Naive thymus-derived CD4-positive, alpha-beta T cell (primary cell): ENCODE data around the gene TRPC3. TPM values are rescaled to one million over a fixed set of nuclear protein-coding genes. Genes with fewer than 3 reads are reported as not detected.
A peak's percentile ranks its signal among the peaks of the same experiment; 100 is the strongest.

Experiments used
- ATAC-seq: fragments of 150-1000 bp; cut with Tn5 transposase; 2 replicates; pipeline ENCODE4 v1.10.0; 2021; ENCODE audit warnings: mild to moderate bottlenecking, moderate library complexity
- CTCF ChIA-PET: fragments of 350-600 bp; sonication (Branson Sonifier 250); formaldehyde crosslinking; loops from one replicate; lab custom pipeline; 2021; ENCODE audit warnings: antibody characterized with exemption; lab: Charles Lee
- POLR2A ChIA-PET: fragments of 350-600 bp; sonication (Branson Sonifier 250); formaldehyde crosslinking; loops from one replicate; lab custom pipeline; 2021; ENCODE audit warnings: antibody characterized with exemption, inconsistent platforms; lab: Charles Lee
- DNase-seq, 9 donors: peaks; one replicate each; pipeline versions ENCODE4 v3.0.0 to v3.0.0-alpha.2; 2020 to 2022; ENCODE audit warnings: mixed read lengths in 1 of 9
- H3K27ac ChIP-seq: one replicate; pipeline ENCODE4 v1.7.0; 2013; ENCODE audit warnings: mild to moderate bottlenecking, low read depth, low read length, moderate library complexity
- H3K27me3 ChIP-seq, 2 donors: one replicate each; pipeline ENCODE4 v1.7.0; 2013; ENCODE audit warnings: low read length in 2 of 2, mild to moderate bottlenecking in 2 of 2, moderate library complexity in 2 of 2; ENCODE audit not compliant: control insufficient read depth in 2 of 2, insufficient read depth in 2 of 2
- H3K36me3 ChIP-seq, 3 experiments: 1 replicate in 2 of 3; 2 replicates in 1 of 3; pipeline ENCODE4 v1.7.0; 2013; ENCODE audit warnings: low read length in 3 of 3, mild to moderate bottlenecking in 3 of 3, moderate library complexity in 1 of 3; ENCODE audit not compliant: insufficient read depth in 3 of 3, control insufficient read depth in 2 of 3
- H3K4me1 ChIP-seq, 2 donors: one replicate each; pipeline ENCODE4 v1.7.0; 2013; ENCODE audit warnings: low read length in 2 of 2, mild to moderate bottlenecking in 2 of 2, moderate library complexity in 1 of 2; ENCODE audit not compliant: control insufficient read depth in 2 of 2, insufficient read depth in 2 of 2
- H3K4me3 ChIP-seq: 2 replicates; pipeline ENCODE4 v1.7.0; 2013; ENCODE audit warnings: mild to moderate bottlenecking, low read length
- H3K9me3 ChIP-seq, 3 experiments: 1 replicate in 2 of 3; 2 replicates in 1 of 3; pipeline ENCODE4 v1.7.0; 2013; ENCODE audit warnings: low read length in 3 of 3; ENCODE audit not compliant: control insufficient read depth in 2 of 3
- H3K27ac Mint-ChIP-seq, 9 donors: one replicate each; pipeline ENCODE4 v1.8.0; 2020 to 2022; ENCODE audit warnings: mixed read lengths in 9 of 9, mild to moderate bottlenecking in 8 of 9, moderate library complexity in 5 of 9, inconsistent platforms in 2 of 9
- H3K27me3 Mint-ChIP-seq, 5 donors: one replicate each; pipeline ENCODE4 v1.8.0; 2021 to 2022; ENCODE audit warnings: mixed read lengths in 5 of 5, mild to moderate bottlenecking in 1 of 5
- H3K36me3 Mint-ChIP-seq, 5 donors: one replicate each; pipeline ENCODE4 v1.8.0; 2020 to 2022; ENCODE audit warnings: mixed read lengths in 5 of 5, mild to moderate bottlenecking in 3 of 5, inconsistent platforms in 1 of 5
- H3K4me1 Mint-ChIP-seq, 7 donors: one replicate each; pipeline ENCODE4 v1.8.0; 2020 to 2022; ENCODE audit warnings: mixed read lengths in 7 of 7, mild to moderate bottlenecking in 3 of 7, inconsistent platforms in 1 of 7
- H3K4me3 Mint-ChIP-seq, 10 donors: one replicate each; pipeline ENCODE4 v1.8.0; 2020 to 2022; ENCODE audit warnings: mild to moderate bottlenecking in 10 of 10, mixed read lengths in 10 of 10, moderate library complexity in 6 of 10, inconsistent platforms in 2 of 10
- H3K9me3 Mint-ChIP-seq, 11 donors: one replicate each; pipeline ENCODE4 v1.8.0; 2020 to 2022; ENCODE audit warnings: mixed read lengths in 11 of 11, mild to moderate bottlenecking in 4 of 11, inconsistent platforms in 1 of 11, moderate library complexity in 1 of 11
- intact Hi-C, 2 donors: fragments of 100-400 bp; cut with micrococcal nuclease; formaldehyde crosslinking; loops; one replicate each; pipeline ENCODE4 v1.15.1; 2023
- polyA plus RNA-seq, 2 donors: library from polyadenylated mRNA; unstranded; fragments of 300-500 nt; fragmentation: Illumina TruSeq; gene quantifications; one replicate each; pipeline ENCODE4 v1.2.3, GENCODE V29; 2021
- total RNA-seq, 6 experiments: library from RNA in 5 of 6; stranded (reverse) in 5 of 6; gene quantifications; 1 replicate in 5 of 6; 2 replicates in 1 of 6; pipeline ENCODE4 v1.2.3 and lab custom pipeline; 2021 to 2026

TRPC3 gene
- total and polyA plus RNA-seq, 7 experiments from 2014 or later: 0.99 TPM; not detected in 6

- Histone ChIP-seq H3K36me3 (no peaks in the 10 kb centered on the region), H3K4me1 (no peaks in the 10 kb centered on the region), H3K27me3 (peaks cover 0 to 7% of the 10 kb centered on the region in 2 donors), H3K4me3 (no peak overlapping the region), H3K9me3 (no peaks in the 10 kb centered on the region), H3K27ac (no peak overlapping the region)
- POLR2A ChIA-PET: no interaction called here
- CTCF ChIA-PET: no interaction called here
- no peaks in the 10 kb centered on the region for H3K36me3 Mint-ChIP-seq
- no peak overlapping the region for H3K27ac Mint-ChIP-seq
- peaks cover 0 to 26% (median 17%) of the 10 kb centered on the region in 7 donors for H3K4me1 Mint-ChIP-seq
- ATAC-seq (no peak), DNase-seq (no peak)
- H3K27me3 Mint-ChIP-seq: peaks cover 24 to 55% (median 34%) of the 10 kb centered on the region in 5 donors
- no peaks in the 10 kb centered on the region for H3K9me3 Mint-ChIP-seq
- intact Hi-C loops: loop anchor here (5.0 to 10.0 kb wide), 4 partner anchors 503 to 780 kb away; partner anchors contain the start of genes IL2 (in 2 of the 2) and BBS12 (in 1 of the 2)
- H3K4me3 Mint-ChIP-seq: peak overlapping the region; percentile 70 to 95 (median 82)
Measured at GRCh38 chr4:121952290-121952689, 430 bp upstream of the TRPC3 start.

GRCh38 chr4:121950680-121951520, 960 bp downstream of the TRPC3 start:
- H3K4me3 Mint-ChIP-seq: peak overlapping the region; percentile 84 to 95 (median 88)
- no peaks in the 10 kb centered on the region for H3K4me1 ChIP-seq
- no peaks in the 10 kb centered on the region for H3K36me3 Mint-ChIP-seq
- ChIA-PET CTCF (interaction anchor here (0.5 to 2.0 kb wide), 3 partner anchors 20 to 627 kb away, joined by 3 to 13 read pairs (median 3); no protein-coding TSS in a partner anchor), POLR2A (no interaction called here)
- H3K9me3 Mint-ChIP-seq: no peaks in the 10 kb centered on the region
- H3K36me3 ChIP-seq: no peaks in the 10 kb centered on the region
- peak in 6 of 9 donors; percentile 10 to 43 (median 18) for DNase-seq
- peaks cover 0 to 7% of the 10 kb centered on the region in 2 donors for H3K27me3 ChIP-seq
- H3K27me3 Mint-ChIP-seq: peaks cover 27 to 60% (median 40%) of the 10 kb centered on the region in 5 donors
- H3K9me3 ChIP-seq: no peaks in the 10 kb centered on the region
- H3K4me1 Mint-ChIP-seq: peaks cover 0 to 26% (median 17%) of the 10 kb centered on the region in 7 donors
- peak overlapping the region; percentile 50 for H3K4me3 ChIP-seq
- H3K27ac ChIP-seq: no peak overlapping the region
- peak; percentile 44 for ATAC-seq
- peak overlapping the region in 2 of 9 donors; percentile 26 to 45 for H3K27ac Mint-ChIP-seq
- intact Hi-C loops: loop anchor here (1.0 to 10.0 kb wide), 14 partner anchors 51 to 980 kb away; partner anchors contain the start of genes BLTP1 (in 2 of the 2), IL2 (in 2 of the 2) and BBS12 (in 1 of the 2)

- H3K9me3 Mint-ChIP-seq: no peaks in the 10 kb centered on the region
- H3K36me3 Mint-ChIP-seq: no peaks in the 10 kb centered on the region
- Histone ChIP-seq H3K9me3 (no peaks in the 10 kb centered on the region), H3K36me3 (no peaks in the 10 kb centered on the region), H3K4me1 (no peaks in the 10 kb centered on the region), H3K27me3 (peaks cover 0 to 11% of the 10 kb centered on the region in 2 donors), H3K27ac (no peak overlapping the region), H3K4me3 (peak overlapping the region; percentile 50)
- H3K27ac Mint-ChIP-seq: peak overlapping the region in 4 of 9 donors; percentile 10 to 45 (median 20)
- peaks cover 32 to 65% (median 47%) of the 10 kb centered on the region in 5 donors for H3K27me3 Mint-ChIP-seq
- intact Hi-C loops: loop anchor here (1.0 to 10.0 kb wide), 13 partner anchors 53 to 981 kb away; partner anchors contain the start of genes IL2 (in 2 of the 2), BBS12 (in 1 of the 2) and BLTP1 (in 1 of the 2)
- CTCF ChIA-PET: interaction anchor here (0.5 to 2.0 kb wide), 5 partner anchors 20 to 628 kb away, joined by 3 to 13 read pairs (median 3); partner anchors contain the start of gene BLTP1
- peaks cover 0 to 26% (median 17%) of the 10 kb centered on the region in 7 donors for H3K4me1 Mint-ChIP-seq
- ATAC-seq: peak; percentile 87
- peak overlapping the region; percentile 84 to 95 (median 88) for H3K4me3 Mint-ChIP-seq
- peak; percentile 53 to 88 (median 68) for DNase-seq
- POLR2A ChIA-PET: no interaction called here
Measured at GRCh38 chr4:121950212-121950679, 1.6 kb downstream of the TRPC3 start.

- ChIA-PET POLR2A (no interaction called here), CTCF (interaction anchor here (0.6 kb wide), 1 partner anchor 11 kb away, joined by 3 read pairs; no protein-coding TSS in a partner anchor)
- no peak overlapping the region for H3K27ac ChIP-seq
- no peaks in the 10 kb centered on the region for H3K4me1 ChIP-seq
- Mint-ChIP-seq H3K4me3 (no peak overlapping the region), H3K27ac (no peak overlapping the region), H3K9me3 (no peaks in the 10 kb centered on the region), H3K4me1 (peaks cover 0 to 13% (median 10%) of the 10 kb centered on the region in 7 donors), H3K36me3 (no peaks in the 10 kb centered on the region), H3K27me3 (peaks cover 45 to 64% (median 55%) of the 10 kb centered on the region in 5 donors)
- no peak overlapping the region for H3K4me3 ChIP-seq
- intact Hi-C loops: no loop called here
- H3K27me3 ChIP-seq: peaks cover 0 to 11% of the 10 kb centered on the region in 2 donors
- no peaks in the 10 kb centered on the region for H3K36me3 ChIP-seq
- ATAC-seq (no peak), DNase-seq (no peak)
- no peaks in the 10 kb centered on the region for H3K9me3 ChIP-seq
Measured at GRCh38 chr4:121946644-121947043, 5.2 kb downstream of the TRPC3 start.

GRCh38 chr4:121943941-121944340, 7.9 kb downstream of the TRPC3 start:
- Histone ChIP-seq H3K27ac (no peak overlapping the region), H3K4me3 (no peak overlapping the region), H3K4me1 (peaks cover 0 to 2% of the 10 kb centered on the region in 2 donors), H3K27me3 (peaks cover 0 to 7% of the 10 kb centered on the region in 2 donors), H3K36me3 (no peaks in the 10 kb centered on the region), H3K9me3 (no peaks in the 10 kb centered on the region)
- DNase-seq (no peak), ATAC-seq (peak; percentile 46)
- H3K27ac Mint-ChIP-seq: no peak overlapping the region
- H3K9me3 Mint-ChIP-seq: peaks cover 0 to 2% (median 0%) of the 10 kb centered on the region in 11 donors
- H3K36me3 Mint-ChIP-seq: no peaks in the 10 kb centered on the region
- ChIA-PET CTCF (no interaction called here), POLR2A (no interaction called here)
- H3K4me1 Mint-ChIP-seq: peaks cover 0 to 5% (median 0%) of the 10 kb centered on the region in 7 donors
- no peak overlapping the region for H3K4me3 Mint-ChIP-seq
- intact Hi-C loops: no loop called here
- peaks cover 50 to 72% (median 53%) of the 10 kb centered on the region in 5 donors for H3K27me3 Mint-ChIP-seq

GRCh38 chr4:121939690-121940089, 12.2 kb downstream of the TRPC3 start:
- peaks cover 0 to 15% (median 0%) of the 10 kb centered on the region in 7 donors for H3K4me1 Mint-ChIP-seq

More at GRCh38 chr4:121939690-121940089, 12.2 kb downstream of the TRPC3 start:
- Histone ChIP-seq H3K4me3 (no peak overlapping the region), H3K9me3 (no peaks in the 10 kb centered on the region), H3K36me3 (no peaks in the 10 kb centered on the region), H3K4me1 (peaks cover 0 to 10% of the 10 kb centered on the region in 2 donors), H3K27me3 (peaks cover 0 to 4% of the 10 kb centered on the region in 2 donors), H3K27ac (no peak overlapping the region)
- no peaks in the 10 kb centered on the region for H3K36me3 Mint-ChIP-seq
- H3K9me3 Mint-ChIP-seq: peaks cover 0 to 2% (median 0%) of the 10 kb centered on the region in 11 donors
- intact Hi-C loops: no loop called here
- no peak overlapping the region for H3K4me3 Mint-ChIP-seq
- ATAC-seq (no peak), DNase-seq (no peak)
- ChIA-PET POLR2A (no interaction called here), CTCF (no interaction called here)
- H3K27ac Mint-ChIP-seq: no peak overlapping the region
- H3K27me3 Mint-ChIP-seq: peaks cover 26 to 59% (median 39%) of the 10 kb centered on the region in 5 donors
